WERI-Rb-1 (cell line): ENCODE results near the gene BACH2.
"Not testable (repeated sequence)": the region's sequence is repeated elsewhere in the genome, so short reads cannot be mapped to it uniquely, and the experiment has no call there.

Experiments used
- DNase-seq: peaks from one replicate; pipeline ENCODE4 v3.0.0-alpha.2; 2020
- H3K27ac ChIP-seq: fragments of 250-450 bp; sonication (Bioruptor Pico); 2 replicates; pipeline ENCODE4 v1.5.1; 2020; ENCODE audit warnings: mild to moderate bottlenecking, moderate library complexity
- H3K27me3 ChIP-seq: fragments of 250-450 bp; sonication (Bioruptor Pico); 2 replicates; pipeline ENCODE4 v1.5.1; 2021; ENCODE audit warnings: mild to moderate bottlenecking, low read depth, moderate library complexity; ENCODE audit not compliant: insufficient read depth, severe bottlenecking
- H3K36me3 ChIP-seq: fragments of 250-450 bp; sonication (Bioruptor Pico); 2 replicates; pipeline ENCODE4 v1.5.1; 2020; ENCODE audit warnings: mild to moderate bottlenecking, moderate library complexity
- H3K4me3 ChIP-seq: 2 replicates; pipeline ENCODE4 v1.5.1; 2011; ENCODE audit warnings: low read depth, mild to moderate bottlenecking, control low read depth, low read length
- H3K9me3 ChIP-seq: fragments of 250-450 bp; sonication (Bioruptor Pico); 2 replicates; pipeline ENCODE4 v1.5.1; 2021; ENCODE audit warnings: mild to moderate bottlenecking, moderate library complexity; ENCODE audit not compliant: severe bottlenecking
- CTCF ChIP-seq: IDR thresholded peaks from 2 replicates; pipeline ENCODE4 v1.5.1; 2011; ENCODE audit warnings: low read depth, mild to moderate bottlenecking, control low read depth, inconsistent platforms, low read length

The BACH2 gene

GRCh38 chr6:90173262-90173925, 123.2 kb downstream of the BACH2 start:
- Histone ChIP-seq H3K27me3 (no peaks in the 10 kb centered on the region), H3K27ac (no peak overlapping the region), H3K4me3 (no peak overlapping the region), H3K36me3 (no peaks in the 10 kb centered on the region), H3K9me3 (no peaks in the 10 kb centered on the region)
- TF ChIP-seq CTCF, result no peak
- no peak for DNase-seq

GRCh38 chr6:90170601-90171000, 126.0 kb downstream of the BACH2 start:
- no peaks in the 10 kb centered on the region for H3K27me3 ChIP-seq
- H3K36me3 ChIP-seq, result no peaks in the 10 kb centered on the region
- TF ChIP-seq CTCF, result no peak
- no peak overlapping the region for H3K27ac ChIP-seq
- H3K9me3 ChIP-seq, result no peaks in the 10 kb centered on the region
- no peak overlapping the region for H3K4me3 ChIP-seq
- no peak for DNase-seq

- no peak for DNase-seq
- TF ChIP-seq CTCF, result no peak
- H3K27ac ChIP-seq, result no peak overlapping the region
- no peaks in the 10 kb centered on the region for H3K27me3 ChIP-seq
- no peaks in the 10 kb centered on the region for H3K9me3 ChIP-seq
- no peak overlapping the region for H3K4me3 ChIP-seq
- no peaks in the 10 kb centered on the region for H3K36me3 ChIP-seq
These were observed 127.3 kb downstream of the BACH2 start for GRCh38 chr6:90169374-90169773.

- Histone ChIP-seq H3K4me3 (no peak overlapping the region), H3K27me3 (no peaks in the 10 kb centered on the region), H3K9me3 (no peaks in the 10 kb centered on the region), H3K36me3 (no peaks in the 10 kb centered on the region), H3K27ac (no peak overlapping the region)
- DNase-seq, result no peak
- no peak for TF ChIP-seq CTCF
These were observed 127.9 kb downstream of the BACH2 start for GRCh38 chr6:90168693-90169131.

GRCh38 chr6:90167514-90168379, 128.9 kb downstream of the BACH2 start:
- H3K9me3 ChIP-seq, result no peaks in the 10 kb centered on the region
- no peak overlapping the region for H3K27ac ChIP-seq
- TF ChIP-seq CTCF, result no peak
- H3K36me3 ChIP-seq, result no peaks in the 10 kb centered on the region
- no peak for DNase-seq
- no peak overlapping the region for H3K4me3 ChIP-seq
- H3K27me3 ChIP-seq, result no peaks in the 10 kb centered on the region

GRCh38 chr6:90166155-90166924, 130.3 kb downstream of the BACH2 start:
- H3K9me3 ChIP-seq, H3K27me3 ChIP-seq, H3K36me3 ChIP-seq, DNase-seq, H3K4me3 ChIP-seq, H3K27ac ChIP-seq: not testable (repeated sequence)
